Measurements from ENCODE around the gene RAB11FIP2.
A peak's percentile ranks its signal among the peaks of the same experiment; 100 is the strongest.

Gene RAB11FIP2

GRCh38 chr10:118062798-118063238 is 16.1 kb upstream of the RAB11FIP2 start:
- DNase-seq (ENCODE audit: extremely low read depth, low read depth), result no peak
- TF ChIP-seq CTCF (IDR thresholded peaks at IDR 0.05; ENCODE audit: low read depth, low read length, missing control alignments), result no peak
- H3K4me3 ChIP-seq (replicated peaks; ENCODE audit: low read depth, low read length), result no peak overlapping the region

GRCh38 chr10:118058371-118058770 is 11.6 kb upstream of the RAB11FIP2 start:
- no peak for TF ChIP-seq CTCF (IDR thresholded peaks at IDR 0.05; ENCODE audit: low read depth, low read length, missing control alignments)
- no peak for DNase-seq (ENCODE audit: extremely low read depth, low read depth)
- H3K4me3 ChIP-seq (replicated peaks; ENCODE audit: low read depth, low read length), result no peak overlapping the region

- no peak for TF ChIP-seq CTCF (IDR thresholded peaks at IDR 0.05; ENCODE audit: low read depth, low read length, missing control alignments)
- no peak for DNase-seq (ENCODE audit: extremely low read depth, low read depth)
- no peak overlapping the region for H3K4me3 ChIP-seq (replicated peaks; ENCODE audit: low read depth, low read length)
Measured at GRCh38 chr10:118057361-118057760, 10.6 kb upstream of the RAB11FIP2 start.

- no peak for DNase-seq (ENCODE audit: extremely low read depth, low read depth)
- no peak overlapping the region for H3K4me3 ChIP-seq (replicated peaks; ENCODE audit: low read depth, low read length)
- TF ChIP-seq CTCF (IDR thresholded peaks at IDR 0.05; ENCODE audit: low read depth, low read length, missing control alignments), result no peak
Measured at GRCh38 chr10:118054383-118054782, 7.6 kb upstream of the RAB11FIP2 start.

GRCh38 chr10:118052816-118053215 is 6.1 kb upstream of the RAB11FIP2 start:
- TF ChIP-seq CTCF (IDR thresholded peaks at IDR 0.05; ENCODE audit: low read depth, low read length, missing control alignments), result no peak
- H3K4me3 ChIP-seq (replicated peaks; ENCODE audit: low read depth, low read length), result no peak overlapping the region
- no peak for DNase-seq (ENCODE audit: extremely low read depth, low read depth)

GRCh38 chr10:118047880-118048279 is 1.1 kb upstream of the RAB11FIP2 start:
- TF ChIP-seq CTCF (IDR thresholded peaks at IDR 0.05; ENCODE audit: low read depth, low read length, missing control alignments), result no peak
- no peak overlapping the region for H3K4me3 ChIP-seq (replicated peaks; ENCODE audit: low read depth, low read length)
- DNase-seq (ENCODE audit: extremely low read depth, low read depth), result no peak

- TF ChIP-seq CTCF (IDR thresholded peaks at IDR 0.05; ENCODE audit: low read depth, low read length, missing control alignments), result no peak
- DNase-seq (ENCODE audit: extremely low read depth, low read depth), result no peak
Measured at GRCh38 chr10:118047157-118047719, 497 bp upstream of the RAB11FIP2 start.

More at GRCh38 chr10:118047157-118047719, 497 bp upstream of the RAB11FIP2 start:
- peak overlapping the region; percentile 62 for H3K4me3 ChIP-seq (replicated peaks; ENCODE audit: low read depth, low read length)

All from HFF-Myc (cell line).